Measurements from ENCODE around the gene FLT3LG. TPM values are rescaled to one million over a fixed set of nuclear protein-coding genes. Genes with fewer than 3 reads are reported as not detected.

Gene FLT3LG
- total RNA-seq, 4 donors from 2014 or later: 3.6 to 13.8 (median 8.4) TPM

DNA sequence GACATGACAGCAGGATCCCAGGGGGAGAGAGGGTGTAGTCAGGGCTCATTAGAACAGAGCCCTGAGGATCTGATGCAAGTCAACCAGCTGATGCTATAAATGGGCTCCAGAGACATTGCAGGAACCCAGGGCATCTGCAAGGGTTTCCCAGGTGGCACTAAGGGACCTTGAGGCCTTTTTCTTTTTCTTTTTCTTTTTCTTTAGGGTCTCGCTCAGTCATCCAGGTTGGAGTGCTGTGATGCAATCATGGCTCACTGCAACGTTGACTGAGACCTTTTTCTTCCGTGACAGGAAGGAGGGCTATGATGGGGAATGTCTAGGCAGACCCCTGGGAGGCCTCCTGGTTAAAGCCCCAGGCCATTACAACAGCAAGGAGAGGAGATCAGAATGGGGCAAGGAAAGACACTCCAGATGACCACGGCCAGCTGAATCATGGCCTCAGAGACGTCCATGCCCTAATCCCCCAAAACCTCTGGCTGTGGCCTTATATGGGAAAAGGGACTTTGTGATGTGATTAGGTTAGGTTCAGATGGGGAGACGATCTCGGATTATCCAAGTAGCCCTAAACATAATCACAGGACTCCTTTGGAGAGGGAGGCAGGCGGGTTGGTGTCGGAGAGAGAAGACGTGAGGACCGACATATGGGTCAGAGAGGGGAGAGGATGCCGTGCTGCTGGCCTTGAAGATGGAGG, 33.9 kb downstream of the FLT3LG start:
- Histone ChIP-seq H3K27me3 (no peaks in the 10 kb centered on the region), H3K4me3 (no peak overlapping the region), H3K9me3 (no peaks in the 10 kb centered on the region), H3K27ac (no peak overlapping the region), H3K36me3 (no peaks in the 10 kb centered on the region), H3K4me1 (peaks cover 0 to 27% (median 14%) of the 10 kb centered on the region in 4 donors)
- WGBS, 2 donors: 76 to 77% methylated on average over 12 of the region's 12 CpGs
- DNase-seq (ENCODE audit: low spot score in 2 of 2): no peak
- TF ChIP-seq POLR2A (IDR thresholded peaks at IDR 0.05): no peak
- TF ChIP-seq CTCF (IDR thresholded peaks at IDR 0.05): no peak
- no peak for TF ChIP-seq EP300 (IDR thresholded peaks at IDR 0.05)

DNA sequence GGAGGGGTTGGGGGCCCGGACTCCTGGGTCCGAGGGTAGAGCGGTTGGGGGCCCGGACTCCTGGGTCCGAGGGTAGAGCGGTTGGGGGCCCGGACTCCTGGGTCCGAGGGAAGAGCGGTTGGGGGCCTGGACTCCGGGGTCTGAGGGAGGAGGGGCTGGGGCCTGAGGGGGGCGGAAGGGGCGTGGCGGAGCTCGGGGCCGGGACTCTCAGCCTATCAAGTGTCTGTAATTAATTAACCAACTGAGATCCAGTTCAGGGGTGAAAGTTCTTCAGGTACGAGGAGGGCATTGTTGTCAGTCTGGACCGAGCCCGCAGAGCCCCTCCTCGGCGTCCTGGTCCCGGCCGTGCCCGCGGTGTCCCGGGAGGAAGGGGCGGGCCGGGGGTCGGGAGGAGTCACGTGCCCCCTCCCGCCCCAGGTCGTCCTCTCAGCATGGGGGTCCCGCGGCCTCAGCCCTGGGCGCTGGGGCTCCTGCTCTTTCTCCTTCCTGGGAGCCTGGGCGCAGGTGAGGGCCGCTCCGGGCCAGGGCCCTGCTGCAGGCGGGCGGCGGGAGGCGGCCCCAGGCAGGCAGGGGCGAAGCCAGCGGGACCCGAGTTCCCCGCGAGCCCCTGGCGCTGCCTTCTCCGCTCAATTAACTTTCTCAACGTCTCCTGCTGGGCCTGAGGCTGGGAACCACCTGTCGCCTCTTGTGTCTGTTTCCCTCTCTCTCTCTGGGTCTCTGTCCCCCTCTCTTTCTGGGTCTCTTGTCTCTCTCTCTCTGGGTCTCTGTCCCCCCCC, 39.1 kb downstream of the FLT3LG start:
- peaks cover 0 to 46% (median 17%) of the 10 kb centered on the region in 4 donors for H3K4me1 ChIP-seq
- 1% methylated on average over 39 to 50 of the region's 50 CpGs for WGBS, 2 donors
- H3K4me3 ChIP-seq: peak overlapping the region; percentile 68 to 98 (median 84)
- peaks cover 0 to 36% (median 0%) of the 10 kb centered on the region in 3 donors for H3K36me3 ChIP-seq
- no peaks in the 10 kb centered on the region for H3K27me3 ChIP-seq
- DNase-seq (ENCODE audit: low spot score in 2 of 2): peak; percentile 46 to 54
- peak overlapping the region; percentile 93 to 96 (median 95) for H3K27ac ChIP-seq
- no peaks in the 10 kb centered on the region for H3K9me3 ChIP-seq
- TF ChIP-seq CTCF (IDR thresholded peaks at IDR 0.05) (no peak), EP300 (IDR thresholded peaks at IDR 0.05) (no peak), POLR2A (IDR thresholded peaks at IDR 0.05) (no peak)

- Histone ChIP-seq H3K27ac (peak overlapping the region in 3 of 4 donors; percentile 94 to 96 (median 96)), H3K4me3 (peak overlapping the region; percentile 68 to 98 (median 84)), H3K36me3 (peaks cover 0 to 41% (median 0%) of the 10 kb centered on the region in 3 donors), H3K4me1 (peaks cover 0 to 46% (median 17%) of the 10 kb centered on the region in 4 donors), H3K9me3 (no peaks in the 10 kb centered on the region), H3K27me3 (no peaks in the 10 kb centered on the region)
- TF ChIP-seq EP300 (IDR thresholded peaks at IDR 0.05) (no peak), CTCF (IDR thresholded peaks at IDR 0.05) (no peak), POLR2A (IDR thresholded peaks at IDR 0.05) (no peak)
- WGBS, 2 donors: 40 to 44% methylated on average over 11 to 12 of the region's 12 CpGs
- no peak for DNase-seq (ENCODE audit: low spot score in 2 of 2)
Observed at GRCh38 chr19:49513746-49514118, 39.7 kb downstream of the FLT3LG start.

DNA sequence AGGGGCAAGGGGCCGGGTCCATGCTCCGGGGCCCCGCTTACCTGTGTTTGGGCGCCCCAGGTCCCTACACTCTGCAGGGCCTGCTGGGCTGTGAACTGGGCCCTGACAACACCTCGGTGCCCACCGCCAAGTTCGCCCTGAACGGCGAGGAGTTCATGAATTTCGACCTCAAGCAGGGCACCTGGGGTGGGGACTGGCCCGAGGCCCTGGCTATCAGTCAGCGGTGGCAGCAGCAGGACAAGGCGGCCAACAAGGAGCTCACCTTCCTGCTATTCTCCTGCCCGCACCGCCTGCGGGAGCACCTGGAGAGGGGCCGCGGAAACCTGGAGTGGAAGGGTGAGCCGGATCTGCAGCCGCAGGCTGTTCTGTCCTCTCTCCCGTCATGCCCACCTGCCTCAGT, 40.1 kb downstream of the FLT3LG start:
- TF ChIP-seq EP300 (IDR thresholded peaks at IDR 0.05): no peak
- no peak for TF ChIP-seq CTCF (IDR thresholded peaks at IDR 0.05)
- TF ChIP-seq POLR2A (IDR thresholded peaks at IDR 0.05): no peak
- Histone ChIP-seq H3K36me3 (peaks cover 0 to 42% (median 0%) of the 10 kb centered on the region in 3 donors), H3K4me1 (peaks cover 0 to 46% (median 17%) of the 10 kb centered on the region in 4 donors), H3K27me3 (no peaks in the 10 kb centered on the region), H3K27ac (peak overlapping the region in 3 of 4 donors; percentile 94 to 96 (median 96)), H3K9me3 (no peaks in the 10 kb centered on the region), H3K4me3 (peak overlapping the region in 3 of 4 donors; percentile 78 to 98 (median 91))
- DNase-seq (ENCODE audit: low spot score in 2 of 2): no peak
- WGBS, 2 donors: 68 to 89% methylated on average over 17 to 19 of the region's 21 CpGs

GRCh38 chr19:49515767-49516166, 41.8 kb downstream of the FLT3LG start:
- 52 to 68% methylated on average over 4 of the region's 4 CpGs for whole genome bisulfite sequencing, 2 donors
- TF ChIP-seq CTCF (IDR thresholded peaks at IDR 0.05) (no peak), EP300 (IDR thresholded peaks at IDR 0.05) (peak in 1 of 2 donors; percentile 61), POLR2A (IDR thresholded peaks at IDR 0.05) (no peak)
- Histone ChIP-seq H3K4me3 (no peak overlapping the region), H3K9me3 (no peaks in the 10 kb centered on the region), H3K36me3 (peaks cover 0 to 56% (median 0%) of the 10 kb centered on the region in 3 donors), H3K27ac (peak overlapping the region in 1 of 4 donors; percentile 80), H3K27me3 (no peaks in the 10 kb centered on the region), H3K4me1 (peaks cover 0 to 46% (median 15%) of the 10 kb centered on the region in 4 donors)
- no peak for DNase-seq (ENCODE audit: low spot score in 2 of 2)
